Measurements from ENCODE around the gene NADSYN1.

The NADSYN1 gene

GRCh38 chr11:71456831-71457230, 3.8 kb downstream of the NADSYN1 start:
- H3K4me3 ChIP-seq: no peak overlapping the region
- no peak for DNase-seq (ENCODE audit: low spot score)
- no peak overlapping the region for H3K27ac ChIP-seq
- no peak for TF ChIP-seq CTCF (IDR thresholded peaks at IDR 0.05)

DNA sequence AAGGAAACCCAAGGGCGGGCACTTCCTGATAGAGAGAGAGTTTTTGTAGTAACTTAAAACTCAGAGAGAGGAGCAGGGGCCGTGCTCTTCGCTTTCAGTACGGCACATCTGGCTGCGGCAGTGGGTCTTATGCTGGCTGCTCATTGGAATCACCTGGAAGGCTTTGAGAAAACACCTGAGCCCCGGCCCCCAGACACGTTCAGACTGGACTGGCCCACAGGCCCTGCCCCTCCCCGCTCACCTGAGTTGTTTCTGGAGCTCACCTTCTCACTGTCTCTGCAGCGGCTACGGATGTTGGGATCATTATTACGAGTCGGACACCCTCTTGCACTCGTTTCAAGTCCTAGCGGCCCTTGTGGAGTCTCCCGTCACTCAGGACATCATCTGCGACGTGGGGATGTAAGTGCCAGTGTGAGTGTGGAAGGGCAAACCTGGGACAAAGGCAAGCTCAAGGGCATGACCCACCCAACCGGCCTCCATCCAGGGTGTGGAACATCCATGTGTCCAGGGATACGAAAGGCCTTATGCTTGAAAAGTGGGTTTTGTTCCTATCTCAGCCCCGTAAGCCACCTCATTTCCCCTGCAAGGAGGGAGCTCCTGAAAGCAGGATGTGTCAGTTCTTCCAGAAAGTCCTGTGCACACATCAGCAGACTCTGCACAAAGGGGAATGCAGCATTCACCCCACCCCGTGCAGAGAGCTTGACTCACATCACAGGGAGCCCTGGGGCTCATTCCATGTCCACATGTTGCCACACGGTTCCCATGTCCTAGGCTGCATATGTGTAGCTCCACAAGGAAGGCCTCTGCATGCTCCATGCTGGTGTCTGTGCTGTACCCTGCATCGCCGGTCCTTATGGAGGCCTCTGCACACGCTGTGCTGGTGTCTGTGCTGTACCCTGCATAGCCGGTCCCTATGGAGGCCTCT, 5.4 kb downstream of the NADSYN1 start:
- TF ChIP-seq CTCF (IDR thresholded peaks at IDR 0.05): no peak
- no peak overlapping the region for H3K4me3 ChIP-seq
- H3K27ac ChIP-seq: no peak overlapping the region
- no peak for DNase-seq (ENCODE audit: low spot score)

DNA sequence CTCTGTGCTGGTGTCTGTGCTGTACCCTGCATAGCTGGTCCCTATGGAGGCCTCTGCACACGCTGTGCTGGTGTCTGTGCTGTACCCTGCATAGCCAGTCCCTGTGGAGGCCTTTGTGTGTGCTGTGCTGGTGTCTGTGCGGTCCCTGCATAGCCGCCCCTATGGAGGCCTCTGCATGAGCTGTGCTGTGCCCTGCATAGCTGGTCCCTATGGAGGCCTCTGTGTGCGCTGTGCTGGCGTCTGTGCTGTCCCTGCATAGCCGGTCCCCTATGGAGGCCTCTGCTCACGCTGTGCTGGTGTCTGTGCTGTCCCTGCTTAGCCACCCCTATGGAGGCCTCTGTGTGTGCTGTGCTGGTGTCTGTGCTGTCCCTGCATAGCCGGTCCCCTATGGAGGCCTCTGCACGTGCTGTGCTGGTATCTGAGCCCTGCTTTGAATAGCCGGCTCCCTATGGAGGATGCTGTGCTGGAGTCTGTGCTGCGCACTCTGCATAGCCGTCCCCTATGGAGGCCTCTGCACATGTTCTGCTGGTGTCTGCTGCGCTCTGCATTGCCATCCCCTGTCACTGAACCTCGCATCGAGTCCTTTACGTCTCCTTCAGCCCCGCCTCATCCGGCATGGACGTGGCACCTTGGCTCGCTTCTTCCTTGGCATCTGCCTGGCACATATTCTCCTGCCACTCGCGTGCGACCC, 6.2 kb downstream of the NADSYN1 start:
- DNase-seq (ENCODE audit: low spot score): no peak
- Histone ChIP-seq H3K27ac (no peak overlapping the region), H3K4me3 (no peak overlapping the region)
- TF ChIP-seq CTCF (IDR thresholded peaks at IDR 0.05): no peak

GRCh38 chr11:71459767-71460320, 6.8 kb downstream of the NADSYN1 start:
- no peak for TF ChIP-seq CTCF (IDR thresholded peaks at IDR 0.05)
- H3K27ac ChIP-seq: no peak overlapping the region
- no peak overlapping the region for H3K4me3 ChIP-seq
- DNase-seq (ENCODE audit: low spot score): no peak

- DNase-seq (ENCODE audit: low spot score): no peak
- Histone ChIP-seq H3K4me3 (no peak overlapping the region), H3K27ac (no peak overlapping the region)
- no peak for TF ChIP-seq CTCF (IDR thresholded peaks at IDR 0.05)
Observed at GRCh38 chr11:71461696-71462095, 8.7 kb downstream of the NADSYN1 start.

DNA sequence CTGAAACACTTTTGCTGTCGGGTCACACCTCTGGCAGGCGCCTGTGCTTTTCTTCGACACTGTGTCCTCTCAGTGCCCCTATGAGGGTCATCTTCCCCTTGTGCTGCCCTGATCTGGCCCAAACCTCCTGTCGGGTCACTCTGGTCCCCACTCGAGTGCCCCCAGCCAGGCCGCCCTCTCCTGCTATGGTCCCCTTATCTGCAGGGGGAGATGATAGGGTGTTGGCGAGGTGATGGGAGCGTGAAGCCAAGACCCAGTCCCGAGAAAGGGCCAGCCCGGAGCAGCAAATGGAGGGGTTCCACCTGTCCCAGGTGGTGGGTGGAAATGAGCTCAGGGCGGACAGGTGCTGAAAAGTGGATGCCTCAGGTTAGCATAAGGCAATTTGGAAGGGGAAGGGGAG, 9.7 kb downstream of the NADSYN1 start:
- H3K27ac ChIP-seq: no peak overlapping the region
- DNase-seq (ENCODE audit: low spot score): no peak
- H3K4me3 ChIP-seq: no peak overlapping the region
- TF ChIP-seq CTCF (IDR thresholded peaks at IDR 0.05): no peak

Measured in coronary artery (tissue), 2 donors.